Measurements from ENCODE around the gene ZNF10. TPM values are rescaled to one million over a fixed set of nuclear protein-coding genes. Genes with fewer than 3 reads are reported as not detected.

The ZNF10 gene
- total RNA-seq, 4 donors from 2014 or later, result 5.7 to 33.1 (median 16.2) TPM

- TF ChIP-seq CTCF (IDR thresholded peaks at IDR 0.05) (no peak), POLR2A (IDR thresholded peaks at IDR 0.05) (no peak), EP300 (IDR thresholded peaks at IDR 0.05) (no peak)
- peaks cover 5 to 76% (median 37%) of the 10 kb centered on the region in 4 donors for H3K9me3 ChIP-seq
- H3K4me3 ChIP-seq, result peak overlapping the region; percentile 90 to 96 (median 92)
- H3K4me1 ChIP-seq, result peaks cover 0 to 14% (median 3%) of the 10 kb centered on the region in 4 donors
- DNase-seq (ENCODE audit: low spot score in 2 of 2), result no peak
- peaks cover 4 to 71% (median 5%) of the 10 kb centered on the region in 3 donors for H3K36me3 ChIP-seq
- peak overlapping the region; percentile 91 to 97 (median 96) for H3K27ac ChIP-seq
- H3K27me3 ChIP-seq, result no peaks in the 10 kb centered on the region
- 28 to 32% methylated on average over 19 to 21 of the region's 26 CpGs for WGBS, 2 donors
Measured at GRCh38 chr12:133129368-133130037, 924 bp upstream of the ZNF10 start.

GRCh38 chr12:133130808-133131128 lies 341 bp downstream of the ZNF10 start:
- Histone ChIP-seq H3K9me3 (peaks cover 0 to 76% (median 30%) of the 10 kb centered on the region in 4 donors), H3K4me1 (peaks cover 0 to 14% (median 3%) of the 10 kb centered on the region in 4 donors), H3K27ac (peak overlapping the region; percentile 91 to 97 (median 96)), H3K27me3 (no peaks in the 10 kb centered on the region), H3K36me3 (peaks cover 4 to 71% (median 6%) of the 10 kb centered on the region in 3 donors), H3K4me3 (peak overlapping the region; percentile 90 to 96 (median 92))
- 1% methylated on average over 17 of the region's 17 CpGs for WGBS, 2 donors
- peak in 1 of 2 donors; percentile 43 for DNase-seq (ENCODE audit: low spot score in 2 of 2)
- TF ChIP-seq CTCF (IDR thresholded peaks at IDR 0.05) (no peak), EP300 (IDR thresholded peaks at IDR 0.05) (peak in 1 of 2 donors; percentile 18)

GRCh38 chr12:133135747-133136146 lies 5.3 kb downstream of the ZNF10 start:
- H3K9me3 ChIP-seq, result peaks cover 4 to 92% (median 38%) of the 10 kb centered on the region in 4 donors

GRCh38 chr12:133145981-133146380 lies 15.6 kb downstream of the ZNF10 start:
- H3K9me3 ChIP-seq, result peaks cover 0 to 100% (median 45%) of the 10 kb centered on the region in 4 donors

More at GRCh38 chr12:133135747-133136146, 5.3 kb downstream of the ZNF10 start:
- no peak for DNase-seq (ENCODE audit: low spot score in 2 of 2)
- H3K4me1 ChIP-seq, result peaks cover 0 to 10% (median 3%) of the 10 kb centered on the region in 4 donors
- peaks cover 0 to 91% (median 23%) of the 10 kb centered on the region in 3 donors for H3K36me3 ChIP-seq
- WGBS, 2 donors, result 95 to 100% methylated on average over 2 of the region's 2 CpGs
- no peak overlapping the region for H3K27ac ChIP-seq
- TF ChIP-seq CTCF (IDR thresholded peaks at IDR 0.05), result no peak
- no peak for TF ChIP-seq EP300 (IDR thresholded peaks at IDR 0.05)
- TF ChIP-seq POLR2A (IDR thresholded peaks at IDR 0.05), result no peak
- H3K27me3 ChIP-seq, result no peaks in the 10 kb centered on the region
- no peak overlapping the region for H3K4me3 ChIP-seq

More at GRCh38 chr12:133145981-133146380, 15.6 kb downstream of the ZNF10 start:
- 94 to 100% methylated on average over 2 of the region's 2 CpGs for WGBS, 2 donors
- no peak for TF ChIP-seq CTCF (IDR thresholded peaks at IDR 0.05)
- TF ChIP-seq EP300 (IDR thresholded peaks at IDR 0.05), result no peak
- TF ChIP-seq POLR2A (IDR thresholded peaks at IDR 0.05), result no peak
- DNase-seq (ENCODE audit: low spot score in 2 of 2), result no peak
- no peak overlapping the region for H3K4me3 ChIP-seq
- no peaks in the 10 kb centered on the region for H3K27me3 ChIP-seq
- no peak overlapping the region for H3K27ac ChIP-seq
- peaks cover 2 to 99% (median 35%) of the 10 kb centered on the region in 3 donors for H3K36me3 ChIP-seq
- H3K4me1 ChIP-seq, result no peaks in the 10 kb centered on the region
